ENCODE measurements around the gene PROM1. TPM values are rescaled to one million over a fixed set of nuclear protein-coding genes. Genes with fewer than 3 reads are reported as not detected.

PROM1 gene
- total and polyA plus RNA-seq, 2 experiments from 2014 or later = 36.6 to 66.6 TPM

DNA sequence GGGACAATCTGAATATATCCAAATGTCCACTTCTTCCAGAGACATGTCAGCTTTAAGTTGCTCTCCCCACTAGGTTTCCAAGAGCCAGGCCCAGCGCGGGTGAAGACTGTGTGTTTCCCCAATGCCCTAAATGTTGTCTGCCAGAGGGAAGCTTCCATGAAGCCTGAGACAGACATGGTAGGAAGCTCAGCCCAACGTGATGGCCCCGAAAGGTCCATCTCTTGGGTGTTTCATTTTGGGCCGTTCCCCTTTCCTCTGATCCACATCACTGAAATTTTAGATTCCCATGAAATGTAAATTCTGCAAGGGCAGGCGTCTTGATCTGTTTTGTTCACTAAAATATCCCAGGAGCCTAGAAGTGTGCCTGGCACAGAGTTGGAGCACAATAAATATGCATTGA, 25.4 kb upstream of the PROM1 start (continued):
- TF ChIP-seq, protein P1, sequence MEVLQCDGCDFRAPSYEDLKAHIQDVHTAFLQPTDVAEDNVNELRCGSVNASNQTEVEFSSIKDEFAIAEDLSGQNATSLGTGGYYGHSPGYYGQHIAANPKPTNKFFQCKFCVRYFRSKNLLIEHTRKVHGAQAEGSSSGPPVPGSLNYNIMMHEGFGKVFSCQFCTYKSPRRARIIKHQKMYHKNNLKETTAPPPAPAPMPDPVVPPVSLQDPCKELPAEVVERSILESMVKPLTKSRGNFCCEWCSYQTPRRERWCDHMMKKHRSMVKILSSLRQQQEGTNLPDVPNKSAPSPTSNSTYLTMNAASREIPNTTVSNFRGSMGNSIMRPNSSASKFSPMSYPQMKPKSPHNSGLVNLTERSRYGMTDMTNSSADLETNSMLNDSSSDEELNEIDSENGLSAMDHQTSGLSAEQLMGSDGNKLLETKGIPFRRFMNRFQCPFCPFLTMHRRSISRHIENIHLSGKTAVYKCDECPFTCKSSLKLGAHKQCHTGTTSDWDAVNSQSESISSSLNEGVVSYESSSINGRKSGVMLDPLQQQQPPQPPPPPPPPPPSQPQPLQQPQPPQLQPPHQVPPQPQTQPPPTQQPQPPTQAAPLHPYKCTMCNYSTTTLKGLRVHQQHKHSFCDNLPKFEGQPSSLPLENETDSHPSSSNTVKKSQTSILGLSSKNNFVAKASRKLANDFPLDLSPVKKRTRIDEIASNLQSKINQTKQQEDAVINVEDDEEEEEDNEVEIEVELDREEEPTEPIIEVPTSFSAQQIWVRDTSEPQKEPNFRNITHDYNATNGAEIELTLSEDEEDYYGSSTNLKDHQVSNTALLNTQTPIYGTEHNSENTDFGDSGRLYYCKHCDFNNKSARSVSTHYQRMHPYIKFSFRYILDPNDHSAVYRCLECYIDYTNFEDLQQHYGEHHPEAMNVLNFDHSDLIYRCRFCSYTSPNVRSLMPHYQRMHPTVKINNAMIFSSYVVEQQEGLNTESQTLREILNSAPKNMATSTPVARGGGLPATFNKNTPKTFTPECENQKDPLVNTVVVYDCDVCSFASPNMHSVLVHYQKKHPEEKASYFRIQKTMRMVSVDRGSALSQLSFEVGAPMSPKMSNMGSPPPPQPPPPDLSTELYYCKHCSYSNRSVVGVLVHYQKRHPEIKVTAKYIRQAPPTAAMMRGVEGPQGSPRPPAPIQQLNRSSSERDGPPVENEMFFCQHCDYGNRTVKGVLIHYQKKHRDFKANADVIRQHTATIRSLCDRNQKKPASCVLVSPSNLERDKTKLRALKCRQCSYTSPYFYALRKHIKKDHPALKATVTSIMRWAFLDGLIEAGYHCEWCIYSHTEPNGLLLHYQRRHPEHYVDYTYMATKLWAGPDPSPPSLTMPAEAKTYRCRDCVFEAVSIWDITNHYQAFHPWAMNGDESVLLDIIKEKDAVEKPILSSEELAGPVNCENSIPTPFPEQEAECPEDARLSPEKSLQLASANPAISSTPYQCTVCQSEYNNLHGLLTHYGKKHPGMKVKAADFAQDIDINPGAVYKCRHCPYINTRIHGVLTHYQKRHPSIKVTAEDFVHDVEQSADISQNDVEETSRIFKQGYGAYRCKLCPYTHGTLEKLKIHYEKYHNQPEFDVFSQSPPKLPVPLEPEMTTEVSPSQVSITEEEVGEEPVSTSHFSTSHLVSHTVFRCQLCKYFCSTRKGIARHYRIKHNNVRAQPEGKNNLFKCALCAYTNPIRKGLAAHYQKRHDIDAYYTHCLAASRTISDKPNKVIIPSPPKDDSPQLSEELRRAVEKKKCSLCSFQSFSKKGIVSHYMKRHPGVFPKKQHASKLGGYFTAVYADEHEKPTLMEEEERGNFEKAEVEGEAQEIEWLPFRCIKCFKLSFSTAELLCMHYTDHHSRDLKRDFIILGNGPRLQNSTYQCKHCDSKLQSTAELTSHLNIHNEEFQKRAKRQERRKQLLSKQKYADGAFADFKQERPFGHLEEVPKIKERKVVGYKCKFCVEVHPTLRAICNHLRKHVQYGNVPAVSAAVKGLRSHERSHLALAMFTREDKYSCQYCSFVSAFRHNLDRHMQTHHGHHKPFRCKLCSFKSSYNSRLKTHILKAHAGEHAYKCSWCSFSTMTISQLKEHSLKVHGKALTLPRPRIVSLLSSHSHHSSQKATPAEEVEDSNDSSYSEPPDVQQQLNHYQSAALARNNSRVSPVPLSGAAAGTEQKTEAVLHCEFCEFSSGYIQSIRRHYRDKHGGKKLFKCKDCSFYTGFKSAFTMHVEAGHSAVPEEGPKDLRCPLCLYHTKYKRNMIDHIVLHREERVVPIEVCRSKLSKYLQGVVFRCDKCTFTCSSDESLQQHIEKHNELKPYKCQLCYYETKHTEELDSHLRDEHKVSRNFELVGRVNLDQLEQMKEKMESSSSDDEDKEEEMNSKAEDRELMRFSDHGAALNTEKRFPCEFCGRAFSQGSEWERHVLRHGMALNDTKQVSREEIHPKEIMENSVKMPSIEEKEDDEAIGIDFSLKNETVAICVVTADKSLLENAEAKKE (CRISPR knock-in tag; IDR thresholded peaks at IDR 0.05) = no peak

DNA sequence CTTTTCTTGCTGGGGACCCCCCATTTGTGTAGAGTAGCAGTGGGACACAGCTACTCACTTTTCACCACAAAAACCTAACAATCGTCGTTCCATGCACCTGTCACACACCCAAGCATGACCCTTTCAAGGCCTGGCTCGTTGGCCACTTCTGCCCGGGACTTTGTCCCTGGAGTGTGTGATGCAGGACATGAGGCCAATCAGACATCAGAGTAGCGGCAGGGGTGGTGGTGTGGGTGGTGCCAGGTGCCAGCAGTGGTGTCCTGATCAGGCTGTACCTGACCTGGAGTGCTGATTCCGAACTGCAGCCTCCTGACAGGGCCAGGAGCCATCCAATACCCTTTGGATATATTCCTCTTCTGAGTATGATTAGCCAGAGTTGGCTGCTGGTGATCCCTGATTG, 23.1 kb upstream of the PROM1 start:
- no peaks in the 10 kb centered on the region for H3K4me1 Mint-ChIP-seq
- H2AFZ ChIP-seq = no peak overlapping the region
- H3K36me3 ChIP-seq (ENCODE audit: insufficient read depth) = no peaks in the 10 kb centered on the region
- H3K27ac ChIP-seq (ENCODE audit: low read depth) = no peak overlapping the region
- TF ChIP-seq ZNF114 (CRISPR knock-in tag; IDR thresholded peaks at IDR 0.05) = no peak
- TF ChIP-seq CREB1 (CRISPR knock-in tag; IDR thresholded peaks at IDR 0.05; ENCODE audit: low read depth) = no peak
- TF ChIP-seq, protein P2, sequence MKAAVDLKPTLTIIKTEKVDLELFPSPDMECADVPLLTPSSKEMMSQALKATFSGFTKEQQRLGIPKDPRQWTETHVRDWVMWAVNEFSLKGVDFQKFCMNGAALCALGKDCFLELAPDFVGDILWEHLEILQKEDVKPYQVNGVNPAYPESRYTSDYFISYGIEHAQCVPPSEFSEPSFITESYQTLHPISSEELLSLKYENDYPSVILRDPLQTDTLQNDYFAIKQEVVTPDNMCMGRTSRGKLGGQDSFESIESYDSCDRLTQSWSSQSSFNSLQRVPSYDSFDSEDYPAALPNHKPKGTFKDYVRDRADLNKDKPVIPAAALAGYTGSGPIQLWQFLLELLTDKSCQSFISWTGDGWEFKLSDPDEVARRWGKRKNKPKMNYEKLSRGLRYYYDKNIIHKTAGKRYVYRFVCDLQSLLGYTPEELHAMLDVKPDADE (IDR thresholded peaks at IDR 0.05) = no peak
- no peak for TF ChIP-seq EZH2phosphoT487 (IDR thresholded peaks at IDR 0.05; ENCODE audit: unreplicated experiment)
- TF ChIP-seq EZH2 (IDR thresholded peaks at IDR 0.05; ENCODE audit: low read depth, unreplicated experiment) = no peak
- TF ChIP-seq, protein P1 (CRISPR knock-in tag; IDR thresholded peaks at IDR 0.05) = no peak
- TF ChIP-seq POLR2AphosphoS5 (IDR thresholded peaks at IDR 0.05; ENCODE audit: low read depth) = no peak
- no peak overlapping the region for H3K27ac Mint-ChIP-seq
- no peaks in the 10 kb centered on the region for H3K9me3 Mint-ChIP-seq
- H3F3A ChIP-seq (replicated peaks; ENCODE audit: low read depth) = no peaks in the 10 kb centered on the region
- DNase-seq (ENCODE audit: low spot score) (no peak), ATAC-seq (no peak)
- no peaks in the 10 kb centered on the region for H3K9me2 ChIP-seq (ENCODE audit: insufficient read depth)
- no peak overlapping the region for H3K4me2 ChIP-seq
- H4K20me1 ChIP-seq (replicated peaks; ENCODE audit: insufficient read depth) = no peaks in the 10 kb centered on the region
- H3K4me1 ChIP-seq (ENCODE audit: insufficient read depth) = no peaks in the 10 kb centered on the region
- H3K27me3 ChIP-seq (ENCODE audit: insufficient read depth) = no peaks in the 10 kb centered on the region
- H3K36me3 Mint-ChIP-seq (ENCODE audit: low read depth) = no peaks in the 10 kb centered on the region
- peaks cover 3% of the 10 kb centered on the region for H3K27me3 Mint-ChIP-seq (ENCODE audit: insufficient read depth, low read depth, poor library complexity)
- no peak overlapping the region for H3K4me3 Mint-ChIP-seq
- no peaks in the 10 kb centered on the region for H3K79me2 ChIP-seq (replicated peaks; ENCODE audit: insufficient read depth)
- H3K4me3 ChIP-seq = no peak overlapping the region
